Progenitor cell of endocrine pancreas (in vitro differentiated cells): ENCODE measurements around the gene APOBEC3B. TPM values are rescaled to one million over a fixed set of nuclear protein-coding genes. Genes with fewer than 3 reads are reported as not detected.
"Not testable (repeated sequence)": the region's sequence is repeated elsewhere in the genome, so short reads cannot be mapped to it uniquely, and the experiment has no call there.

Source experiments
- DNase-seq: peaks from one replicate; pipeline ENCODE4 v3.0.0; 2021; ENCODE audit warnings: low spot score; ENCODE audit not compliant: unreplicated experiment
- H3K27ac Mint-ChIP-seq: 2 replicates; pipeline ENCODE4 v1.8.0; 2021; ENCODE audit warnings: mild to moderate bottlenecking, moderate library complexity, mixed read lengths
- H3K27me3 Mint-ChIP-seq: 2 replicates; pipeline ENCODE4 v1.8.0; 2021; ENCODE audit warnings: mixed read lengths
- H3K36me3 Mint-ChIP-seq: 2 replicates; pipeline ENCODE4 v1.8.0; 2022; ENCODE audit warnings: mixed read lengths; ENCODE audit not compliant: insufficient read depth
- H3K4me1 Mint-ChIP-seq: 2 replicates; pipeline ENCODE4 v1.8.0; 2021; ENCODE audit warnings: low read depth, mixed read lengths
- H3K4me3 Mint-ChIP-seq: 2 replicates; pipeline ENCODE4 v1.8.0; 2021; ENCODE audit warnings: low read depth, mild to moderate bottlenecking, moderate library complexity, mixed read lengths
- H3K9me3 Mint-ChIP-seq: 2 replicates; pipeline ENCODE4 v1.8.0; 2021; ENCODE audit warnings: low read depth, mixed read lengths
- CTCF ChIP-seq: fragments of 200-600 bp; sonication (generic); IDR thresholded peaks from one replicate; pipeline ENCODE4 v1.5.0; 2021; ENCODE audit warnings: antibody characterized with exemption, mild to moderate bottlenecking; ENCODE audit not compliant: unreplicated experiment
- total RNA-seq: library from RNA; stranded (reverse); gene quantifications from 2 replicates; pipeline ENCODE4 v1.2.1, GENCODE V29; 2021

Gene APOBEC3B
- total RNA-seq, 1 donor from 2014 or later: 10.1 TPM

DNA sequence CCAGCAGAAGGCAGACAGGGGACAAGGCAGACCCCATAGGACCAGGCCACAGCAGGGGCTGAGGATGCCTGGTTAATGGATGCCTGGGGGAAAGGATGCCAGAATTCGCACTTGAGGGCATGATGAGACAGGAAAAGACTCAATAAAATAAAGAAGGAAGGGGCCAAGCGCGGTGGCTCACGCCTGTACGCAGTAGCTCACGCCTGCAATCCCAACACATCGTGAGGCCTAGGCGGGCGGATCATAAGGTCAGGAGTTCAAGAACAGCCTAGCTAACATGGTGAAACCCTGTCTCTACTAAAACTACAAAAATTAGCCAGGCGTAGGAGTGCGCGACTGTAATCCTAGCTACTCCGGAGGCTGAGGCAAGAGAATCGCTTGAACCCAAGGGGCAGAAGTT lies 48.6 kb downstream of the APOBEC3B start:
- Mint-ChIP-seq H3K4me1 (peaks cover 5% of the 10 kb centered on the region), H3K4me3 (no peak overlapping the region)
- no peak for DNase-seq

DNA sequence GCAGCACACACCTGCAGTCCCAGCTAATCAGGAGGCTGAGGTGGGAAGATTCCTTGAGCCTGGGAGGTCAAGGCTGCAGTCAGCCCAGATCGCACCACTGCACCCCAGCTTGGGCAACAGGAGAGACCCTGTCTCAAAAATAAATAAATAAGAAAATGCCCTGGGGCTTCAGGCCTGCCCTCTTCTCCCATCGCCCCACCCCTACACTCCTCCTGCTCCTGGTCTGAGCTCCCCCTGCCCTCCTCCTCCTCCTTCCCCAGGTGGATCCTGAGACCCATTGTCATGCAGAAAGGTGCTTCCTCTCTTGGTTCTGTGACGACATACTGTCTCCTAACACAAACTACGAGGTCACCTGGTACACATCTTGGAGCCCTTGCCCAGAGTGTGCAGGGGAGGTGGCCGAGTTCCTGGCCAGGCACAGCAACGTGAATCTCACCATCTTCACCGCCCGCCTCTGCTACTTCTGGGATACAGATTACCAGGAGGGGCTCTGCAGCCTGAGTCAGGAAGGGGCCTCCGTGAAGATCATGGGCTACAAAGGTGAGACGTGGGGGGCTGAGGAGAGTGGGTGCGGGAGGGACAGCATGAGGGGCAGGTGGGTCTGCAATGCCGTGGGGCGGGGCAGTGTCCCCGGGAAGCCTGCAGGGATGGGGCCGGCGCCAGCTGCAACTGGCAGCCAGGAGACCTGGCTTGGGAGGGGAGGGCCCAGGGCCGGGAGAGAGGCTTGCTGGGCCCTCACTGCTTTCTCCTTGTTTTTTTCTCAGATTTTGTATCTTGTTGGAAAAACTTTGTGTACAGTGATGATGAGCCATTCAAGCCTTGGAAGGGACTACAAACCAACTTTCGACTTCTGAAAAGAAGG lies 49.5 kb downstream of the APOBEC3B start:
- not testable (repeated sequence) for H3K27ac Mint-ChIP-seq, H3K27me3 Mint-ChIP-seq, H3K9me3 Mint-ChIP-seq, H3K4me3 Mint-ChIP-seq, DNase-seq, H3K4me1 Mint-ChIP-seq, H3K36me3 Mint-ChIP-seq

More for the DNA sequence above, 48.6 kb downstream of the APOBEC3B start:
- TF ChIP-seq CTCF: no peak
- no peaks in the 10 kb centered on the region for H3K9me3 Mint-ChIP-seq
- H3K36me3 Mint-ChIP-seq: no peaks in the 10 kb centered on the region
- H3K27ac Mint-ChIP-seq: no peak overlapping the region
- peaks cover 3% of the 10 kb centered on the region for H3K27me3 Mint-ChIP-seq

GRCh38 chr22:39037071-39037470 lies 54.9 kb downstream of the APOBEC3B start:
- H3K36me3 Mint-ChIP-seq, H3K4me3 Mint-ChIP-seq, DNase-seq, H3K9me3 Mint-ChIP-seq, H3K27ac Mint-ChIP-seq, H3K27me3 Mint-ChIP-seq: not testable (repeated sequence)
- H3K4me1 Mint-ChIP-seq: peaks cover 37% of the 10 kb centered on the region

- no peaks in the 10 kb centered on the region for H3K27me3 Mint-ChIP-seq
- H3K4me1 Mint-ChIP-seq: peaks cover 38% of the 10 kb centered on the region
- H3K4me3 Mint-ChIP-seq: peak overlapping the region; percentile 69
- no peaks in the 10 kb centered on the region for H3K9me3 Mint-ChIP-seq
- no peak for TF ChIP-seq CTCF
- peak overlapping the region; percentile 96 for H3K27ac Mint-ChIP-seq
- peaks cover 2% of the 10 kb centered on the region for H3K36me3 Mint-ChIP-seq
- no peak for DNase-seq
Observed at GRCh38 chr22:39039306-39040126, 57.4 kb downstream of the APOBEC3B start.

DNA sequence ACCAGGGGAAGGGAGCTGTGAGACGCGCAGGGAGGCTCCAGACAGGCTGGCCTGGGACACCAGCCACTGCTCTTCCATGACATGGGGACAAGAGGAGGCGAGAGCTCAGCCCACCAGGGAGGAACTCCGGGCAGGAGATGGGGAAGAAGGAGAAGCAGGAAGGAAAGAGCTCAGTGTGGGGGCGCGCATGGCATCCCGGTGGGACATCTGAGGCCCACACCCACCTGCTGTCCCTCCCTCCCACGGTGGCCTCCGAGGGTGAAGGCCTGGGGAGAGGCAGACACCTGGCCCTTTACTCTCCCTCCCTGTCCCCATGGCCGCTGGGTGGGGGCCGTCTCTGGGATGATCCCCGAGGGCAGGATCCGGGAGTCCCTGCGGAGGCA lies 58.0 kb downstream of the APOBEC3B start:
- H3K36me3 Mint-ChIP-seq, H3K27me3 Mint-ChIP-seq, DNase-seq, H3K9me3 Mint-ChIP-seq: not testable (repeated sequence)
- Mint-ChIP-seq H3K4me3 (peak overlapping the region; percentile 69), H3K4me1 (peaks cover 38% of the 10 kb centered on the region), H3K27ac (peak overlapping the region; percentile 96)

DNA sequence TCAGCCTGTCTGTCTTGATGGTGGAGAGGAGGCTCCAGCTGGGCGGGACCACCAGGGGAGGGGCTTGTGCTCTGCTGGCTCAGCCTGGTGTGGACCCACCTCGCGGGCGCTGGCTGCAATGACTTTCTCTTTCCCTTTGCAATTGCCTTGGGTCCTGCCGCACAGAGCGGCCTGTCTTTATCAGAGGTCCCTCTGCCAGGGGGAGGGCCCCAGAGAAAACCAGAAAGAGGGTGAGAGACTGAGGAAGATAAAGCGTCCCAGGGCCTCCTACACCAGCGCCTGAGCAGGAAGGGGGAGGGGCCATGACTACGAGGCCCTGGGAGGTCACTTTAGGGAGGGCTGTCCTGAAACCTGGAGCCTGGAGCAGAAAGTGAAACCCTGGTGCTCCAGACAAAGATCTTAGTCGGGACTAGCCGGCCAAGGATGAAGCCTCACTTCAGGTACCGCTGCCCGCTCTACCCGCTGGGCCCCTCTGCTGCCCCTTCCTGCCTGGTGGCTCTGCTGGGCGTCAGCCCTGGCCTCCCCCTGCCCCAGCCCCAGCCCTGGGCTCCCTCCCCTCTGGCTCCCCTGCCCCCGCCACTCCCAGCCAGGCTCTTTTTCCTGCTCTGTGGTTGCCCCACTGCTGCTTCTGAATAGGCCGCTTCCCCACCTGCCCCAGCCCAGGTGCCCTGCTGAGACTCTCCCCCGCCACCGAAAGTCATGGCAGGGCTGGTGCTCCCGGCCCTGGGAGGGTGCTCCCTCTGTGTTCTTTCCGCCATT lies 58.6 kb downstream of the APOBEC3B start, which contains the start of gene APOBEC3F:
Gene APOBEC3F (plus strand): TSS at position 327 of the 759 bp plus-strand sequence. CDS start 97 bp downstream, at position 424.
- DNase-seq: peak; percentile 36
- peaks cover 38% of the 10 kb centered on the region for H3K4me1 Mint-ChIP-seq
- H3K36me3 Mint-ChIP-seq, H3K9me3 Mint-ChIP-seq, H3K27me3 Mint-ChIP-seq: not testable (repeated sequence)
- peak within 1 kb of the TSS; percentile 83 for H3K4me3 Mint-ChIP-seq
- H3K27ac Mint-ChIP-seq: peak within 1 kb of the TSS; percentile 98

GRCh38 chr22:39041908-39042307 lies 59.8 kb downstream of the APOBEC3B start:
- Mint-ChIP-seq H3K4me1 (peaks cover 35% of the 10 kb centered on the region), H3K36me3 (peaks cover 12% of the 10 kb centered on the region), H3K27ac (peak overlapping the region; percentile 69), H3K4me3 (peak overlapping the region; percentile 29), H3K27me3 (no peaks in the 10 kb centered on the region), H3K9me3 (no peaks in the 10 kb centered on the region)
- no peak for DNase-seq
- TF ChIP-seq CTCF: no peak
